Measurements from ENCODE around the gene NKX2-8. TPM values are rescaled to one million over a fixed set of nuclear protein-coding genes. Genes with fewer than 3 reads are reported as not detected.

NKX2-8 gene
- polyA plus RNA-seq, 1 donor = not detected

DNA sequence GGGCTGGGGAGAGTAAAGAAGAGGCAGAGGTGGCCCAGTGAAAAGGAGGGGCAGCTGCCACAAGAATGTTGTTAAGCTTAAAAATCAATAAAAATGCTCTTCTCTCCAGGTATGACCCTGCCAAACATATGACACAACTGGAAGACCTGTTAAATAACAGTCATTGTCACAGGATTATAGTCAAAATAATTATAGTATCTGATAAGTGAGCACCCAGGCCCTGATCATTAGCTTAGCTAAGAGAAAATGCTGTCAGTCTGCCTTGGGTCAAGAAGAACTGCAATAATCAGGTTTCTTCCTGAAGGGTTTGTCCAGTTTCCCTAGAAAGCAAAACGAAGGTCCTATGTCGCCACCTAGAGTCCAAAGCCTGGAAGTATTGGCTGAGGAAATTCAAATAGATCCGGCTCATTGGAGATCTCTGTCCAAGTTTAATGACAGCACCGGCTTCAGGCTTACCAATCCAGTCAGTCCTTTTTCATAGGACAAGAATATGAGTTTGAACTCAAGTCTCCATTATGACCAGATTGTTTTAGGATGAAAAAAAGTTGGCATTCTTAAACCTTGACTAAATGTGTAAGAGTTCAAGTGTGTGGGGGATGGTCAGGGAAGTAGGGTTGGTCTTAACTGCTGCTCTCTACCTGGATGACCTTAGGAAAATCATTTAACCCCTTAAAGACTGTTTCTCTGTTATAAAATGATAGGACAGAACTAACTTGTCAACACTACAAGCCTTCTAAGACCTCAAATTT is 22.5 kb upstream of the NKX2-8 start:
- Histone ChIP-seq H3K27me3 (ENCODE audit: control insufficient read depth, insufficient read depth, low read length) (no peaks in the 10 kb centered on the region), H3K36me3 (ENCODE audit: control insufficient read depth, insufficient read depth, low read length) (no peaks in the 10 kb centered on the region), H3K4me1 (ENCODE audit: control insufficient read depth, insufficient read depth, low read length) (no peaks in the 10 kb centered on the region), H3K9me3 (ENCODE audit: control insufficient read depth, low read depth, low read length) (no peaks in the 10 kb centered on the region), H3K27ac (ENCODE audit: low read length) (no peak overlapping the region), H3K4me3 (ENCODE audit: low read length) (no peak overlapping the region)
- WGBS (ENCODE audit: insufficient coverage, low lambda C conversion rate) = no CpG with 5 or more reads among the region's 4 CpGs
- peak; percentile 42 to 52 for DNase-seq

DNA sequence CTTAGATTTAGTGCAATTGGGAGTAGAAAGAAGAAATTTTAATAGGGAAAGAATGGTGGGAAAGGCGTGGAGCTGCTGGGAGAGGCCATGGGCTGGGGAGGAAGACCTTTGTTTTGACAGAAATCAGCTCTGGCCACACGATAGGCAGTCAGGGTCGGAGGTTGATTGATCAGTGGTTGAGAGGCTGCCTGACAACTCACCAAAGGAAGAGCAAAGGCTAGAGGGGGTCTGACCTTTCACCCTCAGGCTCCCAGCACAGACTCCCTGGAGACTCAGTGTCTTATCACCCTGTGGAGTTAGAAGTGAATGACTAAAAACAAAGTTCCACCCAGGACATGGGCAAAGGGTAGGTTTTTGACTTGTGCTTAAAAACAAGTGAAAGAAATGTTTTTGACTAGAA is 18.0 kb upstream of the NKX2-8 start:
- no peak for DNase-seq
- Histone ChIP-seq H3K27me3 (ENCODE audit: control insufficient read depth, insufficient read depth, low read length) (peaks cover 24% of the 10 kb centered on the region), H3K4me3 (ENCODE audit: low read length) (no peak overlapping the region), H3K36me3 (ENCODE audit: control insufficient read depth, insufficient read depth, low read length) (no peaks in the 10 kb centered on the region), H3K27ac (ENCODE audit: low read length) (no peak overlapping the region), H3K9me3 (ENCODE audit: control insufficient read depth, low read depth, low read length) (no peaks in the 10 kb centered on the region), H3K4me1 (ENCODE audit: control insufficient read depth, insufficient read depth, low read length) (no peaks in the 10 kb centered on the region)
- 60% methylated on average over 1 of the region's 3 CpGs for WGBS (ENCODE audit: insufficient coverage, low lambda C conversion rate)

DNA sequence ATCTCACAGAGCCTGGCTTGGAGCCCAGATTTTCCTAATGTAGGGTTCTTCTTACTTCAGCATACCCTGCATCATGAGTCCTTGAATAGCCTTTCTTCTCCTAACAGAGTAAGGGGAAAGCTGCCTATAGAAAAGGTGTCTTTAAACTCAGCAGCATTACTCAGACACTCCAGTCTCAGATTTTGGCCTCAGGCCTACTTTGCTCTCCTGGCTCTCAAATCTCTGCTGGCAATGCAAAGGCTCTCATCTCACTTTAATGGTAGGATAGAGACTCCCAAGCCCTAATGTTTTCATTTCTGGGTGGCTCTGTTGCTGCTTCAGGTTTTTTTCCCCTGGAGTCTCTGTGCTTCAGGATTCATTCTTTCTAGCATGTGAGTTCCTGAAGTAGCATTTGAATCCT is 9.1 kb upstream of the NKX2-8 start:
- H3K4me1 ChIP-seq (ENCODE audit: control insufficient read depth, insufficient read depth, low read length) = no peaks in the 10 kb centered on the region
- H3K27ac ChIP-seq (ENCODE audit: low read length) = no peak overlapping the region
- H3K9me3 ChIP-seq (ENCODE audit: control insufficient read depth, low read depth, low read length) = no peaks in the 10 kb centered on the region
- DNase-seq = no peak
- H3K4me3 ChIP-seq (ENCODE audit: low read length) = no peak overlapping the region
- no peaks in the 10 kb centered on the region for H3K36me3 ChIP-seq (ENCODE audit: control insufficient read depth, insufficient read depth, low read length)
- H3K27me3 ChIP-seq (ENCODE audit: control insufficient read depth, insufficient read depth, low read length) = peaks cover 69% of the 10 kb centered on the region

DNA sequence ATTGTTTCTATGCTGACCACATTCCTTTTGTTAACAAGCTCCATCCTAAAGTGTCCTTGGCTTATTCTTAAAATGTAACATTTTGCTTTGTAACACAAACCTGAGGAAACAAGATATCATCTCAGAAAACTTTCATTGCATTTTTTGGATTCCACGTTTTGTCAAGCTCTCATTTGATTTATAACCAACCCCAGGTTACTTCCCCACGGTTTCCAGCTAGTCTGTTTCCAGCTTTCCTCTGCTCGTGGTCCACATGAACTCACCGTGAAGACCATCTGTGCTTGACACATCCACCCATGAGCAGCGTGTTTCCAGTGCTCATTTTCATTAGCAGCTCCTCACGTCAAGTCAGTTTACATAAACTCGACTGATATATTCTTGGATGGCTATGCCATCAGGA is 6.4 kb upstream of the NKX2-8 start:
- Histone ChIP-seq H3K27me3 (ENCODE audit: control insufficient read depth, insufficient read depth, low read length) (peaks cover 72% of the 10 kb centered on the region), H3K27ac (ENCODE audit: low read length) (no peak overlapping the region), H3K36me3 (ENCODE audit: control insufficient read depth, insufficient read depth, low read length) (no peaks in the 10 kb centered on the region), H3K9me3 (ENCODE audit: control insufficient read depth, low read depth, low read length) (peaks cover 3% of the 10 kb centered on the region), H3K4me1 (ENCODE audit: control insufficient read depth, insufficient read depth, low read length) (no peaks in the 10 kb centered on the region), H3K4me3 (ENCODE audit: low read length) (no peak overlapping the region)
- DNase-seq = no peak
- no CpG with 5 or more reads among the region's 7 CpGs for WGBS (ENCODE audit: insufficient coverage, low lambda C conversion rate)

DNA sequence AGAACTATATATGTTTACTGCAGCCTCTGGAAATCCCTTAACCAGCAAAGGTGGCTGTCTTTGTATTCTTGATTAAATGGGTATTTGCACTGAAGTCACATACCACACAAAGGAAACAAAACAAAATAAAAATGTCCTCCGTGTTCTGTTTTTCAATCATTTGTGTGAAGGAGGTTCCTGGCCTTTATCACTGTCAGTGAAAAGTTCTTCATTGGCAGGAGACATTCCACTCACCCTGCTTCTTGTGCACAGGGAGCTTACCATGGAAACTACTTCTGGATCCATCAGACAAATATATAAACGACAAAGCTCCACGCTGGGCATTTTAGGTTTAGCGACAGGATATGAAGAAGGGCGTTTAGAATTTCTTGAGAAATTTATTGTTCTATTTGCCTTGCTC is 5.7 kb upstream of the NKX2-8 start:
- no peaks in the 10 kb centered on the region for H3K4me1 ChIP-seq (ENCODE audit: control insufficient read depth, insufficient read depth, low read length)
- peaks cover 4% of the 10 kb centered on the region for H3K9me3 ChIP-seq (ENCODE audit: control insufficient read depth, low read depth, low read length)
- no peaks in the 10 kb centered on the region for H3K36me3 ChIP-seq (ENCODE audit: control insufficient read depth, insufficient read depth, low read length)
- DNase-seq = no peak
- no peak overlapping the region for H3K27ac ChIP-seq (ENCODE audit: low read length)
- H3K27me3 ChIP-seq (ENCODE audit: control insufficient read depth, insufficient read depth, low read length) = peaks cover 75% of the 10 kb centered on the region
- 0% methylated on average over 2 of the region's 5 CpGs for WGBS (ENCODE audit: insufficient coverage, low lambda C conversion rate)
- no peak overlapping the region for H3K4me3 ChIP-seq (ENCODE audit: low read length)

DNA sequence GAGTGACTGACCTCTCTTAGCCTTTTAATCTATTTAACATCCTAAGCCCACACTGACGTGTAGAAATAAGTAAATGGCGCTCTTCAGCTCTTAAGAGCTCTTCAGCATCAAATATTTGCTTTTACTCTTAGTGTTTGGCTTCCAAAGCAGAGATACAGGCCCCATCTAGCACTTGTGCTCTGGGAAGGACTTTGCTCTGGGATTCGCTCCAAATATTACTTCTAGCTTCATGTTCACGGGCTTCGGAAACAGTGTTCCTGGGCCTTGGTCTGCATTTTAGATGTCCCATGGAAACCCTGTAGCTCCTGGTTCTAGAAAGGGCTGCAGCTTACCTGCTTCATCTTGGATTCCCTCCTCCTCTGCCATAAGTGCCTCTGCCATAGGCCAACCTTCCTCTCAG is 2.7 kb upstream of the NKX2-8 start:
- H3K27me3 ChIP-seq (ENCODE audit: control insufficient read depth, insufficient read depth, low read length) = peaks cover 82% of the 10 kb centered on the region
- H3K36me3 ChIP-seq (ENCODE audit: control insufficient read depth, insufficient read depth, low read length) = no peaks in the 10 kb centered on the region
- no CpG with 5 or more reads among the region's 5 CpGs for WGBS (ENCODE audit: insufficient coverage, low lambda C conversion rate)
- DNase-seq = no peak
- no peak overlapping the region for H3K27ac ChIP-seq (ENCODE audit: low read length)
- H3K4me1 ChIP-seq (ENCODE audit: control insufficient read depth, insufficient read depth, low read length) = no peaks in the 10 kb centered on the region
- no peak overlapping the region for H3K4me3 ChIP-seq (ENCODE audit: low read length)
- H3K9me3 ChIP-seq (ENCODE audit: control insufficient read depth, low read depth, low read length) = peaks cover 10% of the 10 kb centered on the region

DNA sequence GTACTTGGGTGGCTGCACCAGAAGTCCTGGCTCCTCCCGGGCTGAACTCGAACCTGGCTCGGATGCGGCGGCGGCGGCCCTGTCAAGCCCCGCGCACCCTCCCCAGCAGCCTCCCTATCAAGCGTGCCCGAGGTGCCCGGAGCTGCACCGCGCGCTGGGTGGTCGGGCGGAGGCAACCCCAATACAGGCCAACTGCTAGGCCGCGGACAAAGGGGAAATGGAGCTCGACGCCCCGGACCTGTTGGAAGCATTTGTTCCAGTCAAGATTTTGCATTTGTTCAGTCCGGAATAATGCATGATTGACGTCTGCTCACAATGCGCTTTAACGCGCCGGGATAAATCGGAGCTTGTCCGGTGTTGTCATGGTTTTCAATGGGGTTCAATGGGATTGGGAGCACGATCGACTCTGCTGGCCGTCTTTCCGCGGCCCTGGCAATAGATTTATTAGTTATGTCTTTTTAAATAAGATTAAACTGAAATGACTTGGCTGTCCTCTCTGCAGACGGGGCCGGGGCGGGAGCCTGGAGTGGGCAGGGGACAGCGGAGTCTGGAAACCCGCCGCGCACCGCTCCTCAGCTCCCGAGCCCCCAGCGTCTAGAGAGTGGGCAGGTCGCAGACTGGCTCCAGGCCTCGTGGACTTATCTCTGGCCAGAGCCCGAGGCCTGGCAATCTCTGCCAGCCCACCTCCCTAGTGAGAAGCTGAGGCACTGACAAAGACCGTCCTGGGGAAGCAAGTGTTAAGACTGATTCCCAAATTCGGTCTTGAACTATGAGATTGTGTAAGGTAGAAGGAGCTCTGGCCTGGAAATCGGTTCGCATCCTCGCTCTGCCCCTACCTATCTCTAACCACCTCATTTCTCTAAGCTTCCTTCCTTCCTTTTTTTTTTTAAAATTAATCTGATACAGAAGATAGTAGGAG is 1.7 kb upstream of the NKX2-8 start:
- Histone ChIP-seq H3K4me1 (ENCODE audit: control insufficient read depth, insufficient read depth, low read length) (no peaks in the 10 kb centered on the region), H3K4me3 (ENCODE audit: low read length) (no peak overlapping the region), H3K36me3 (ENCODE audit: control insufficient read depth, insufficient read depth, low read length) (no peaks in the 10 kb centered on the region), H3K27me3 (ENCODE audit: control insufficient read depth, insufficient read depth, low read length) (peaks cover 83% of the 10 kb centered on the region), H3K27ac (ENCODE audit: low read length) (no peak overlapping the region), H3K9me3 (ENCODE audit: control insufficient read depth, low read depth, low read length) (peaks cover 14% of the 10 kb centered on the region)
- no CpG with 5 or more reads among the region's 53 CpGs for WGBS (ENCODE audit: insufficient coverage, low lambda C conversion rate)
- DNase-seq = no peak

DNA sequence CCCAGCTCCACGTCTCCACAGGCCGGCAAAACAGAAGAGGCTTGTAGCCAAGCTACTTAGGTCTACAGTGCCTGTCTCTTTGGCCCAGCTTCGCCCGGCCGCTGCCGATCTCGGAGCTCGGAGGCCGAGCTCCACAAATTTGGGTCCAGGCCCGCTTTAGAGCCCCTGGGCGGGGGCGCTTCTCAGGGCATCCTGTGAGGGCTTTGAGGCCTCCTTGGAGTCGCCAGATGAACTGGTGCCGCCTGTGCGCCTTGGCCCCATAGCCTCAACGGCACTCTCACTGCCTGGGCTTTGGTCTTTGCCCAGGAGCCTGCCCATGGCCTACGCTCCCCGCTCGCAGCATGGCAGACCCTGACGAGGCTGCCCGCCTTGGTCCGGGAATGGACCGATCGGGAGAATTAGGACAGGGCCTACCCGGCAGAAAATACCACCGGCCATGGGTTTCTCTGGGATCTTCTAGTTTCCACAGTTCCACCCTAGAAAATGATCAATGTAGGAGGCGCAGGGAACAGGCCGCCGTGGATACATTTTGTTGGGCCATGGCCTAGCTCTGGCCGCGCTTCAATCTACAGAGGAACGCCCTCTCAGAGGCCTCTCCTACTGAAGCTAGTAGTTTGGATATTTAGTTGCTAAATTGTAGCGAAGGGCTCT is 953 bp upstream of the NKX2-8 start:
- Histone ChIP-seq H3K36me3 (ENCODE audit: control insufficient read depth, insufficient read depth, low read length) (no peaks in the 10 kb centered on the region), H3K4me1 (ENCODE audit: control insufficient read depth, insufficient read depth, low read length) (no peaks in the 10 kb centered on the region), H3K9me3 (ENCODE audit: control insufficient read depth, low read depth, low read length) (peaks cover 14% of the 10 kb centered on the region), H3K27me3 (ENCODE audit: control insufficient read depth, insufficient read depth, low read length) (peaks cover 86% of the 10 kb centered on the region), H3K4me3 (ENCODE audit: low read length) (no peak overlapping the region), H3K27ac (ENCODE audit: low read length) (no peak overlapping the region)
- no peak for DNase-seq
- no CpG with 5 or more reads among the region's 33 CpGs for WGBS (ENCODE audit: insufficient coverage, low lambda C conversion rate)

DNA sequence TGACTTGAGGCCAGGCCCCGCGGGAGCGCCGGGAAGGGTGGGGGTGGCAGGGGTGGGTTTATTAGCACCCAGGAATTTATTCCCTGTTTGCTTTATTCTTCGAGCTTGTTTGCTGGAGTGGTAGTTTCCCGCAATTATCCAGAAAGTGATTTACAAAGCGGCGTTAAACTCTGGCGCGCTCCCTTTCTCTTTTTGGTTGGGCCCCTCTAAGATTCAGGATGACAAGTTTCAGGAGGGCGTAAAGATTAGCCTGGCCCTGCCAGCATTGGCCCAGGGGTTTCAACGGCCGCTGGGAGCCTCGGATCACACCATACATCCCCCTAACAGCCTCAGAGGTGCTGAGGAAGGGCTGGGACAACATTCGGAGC is 444 bp upstream of the NKX2-8 start:
- Histone ChIP-seq H3K36me3 (ENCODE audit: control insufficient read depth, insufficient read depth, low read length) (no peaks in the 10 kb centered on the region), H3K27ac (ENCODE audit: low read length) (no peak overlapping the region), H3K27me3 (ENCODE audit: control insufficient read depth, insufficient read depth, low read length) (peaks cover 86% of the 10 kb centered on the region), H3K9me3 (ENCODE audit: control insufficient read depth, low read depth, low read length) (peaks cover 14% of the 10 kb centered on the region), H3K4me1 (ENCODE audit: control insufficient read depth, insufficient read depth, low read length) (no peaks in the 10 kb centered on the region), H3K4me3 (ENCODE audit: low read length) (no peak overlapping the region)
- no peak for DNase-seq
- WGBS (ENCODE audit: insufficient coverage, low lambda C conversion rate) = no CpG with 5 or more reads among the region's 15 CpGs
